GM12878 (cell line): Measurements from ENCODE around the gene UBE2M. TPM values are rescaled to one million over a fixed set of nuclear protein-coding genes. Genes with fewer than 3 reads are reported as not detected.

Source experiments
- CREM ChIP-seq: IDR thresholded peaks from 2 replicates; pipeline ENCODE4 v1.6.1; 2014; ENCODE audit warnings: antibody characterized with exemption, low read depth
- CTCF ChIP-seq, 3 experiments: IDR thresholded peaks in 2 of 3; conservative IDR thresholded peaks in 1 of 3; 2 replicates each; pipeline ENCODE4 v1.5.1; 2011; ENCODE audit warnings: low read depth in 3 of 3, low read length in 3 of 3, mild to moderate bottlenecking in 3 of 3, control low read depth in 2 of 3, moderate library complexity in 2 of 3, inconsistent platforms in 1 of 3, mixed read lengths in 1 of 3; ENCODE audit not compliant: control insufficient read depth in 2 of 3, insufficient read depth in 1 of 3; ENCODE audit errors: extremely low read depth in 1 of 3
- CUX1 ChIP-seq: IDR thresholded peaks from 2 replicates; pipeline ENCODE4 v1.6.1; 2012; ENCODE audit warnings: improper control_type of control experiment, low read depth, low read length; ENCODE audit not compliant: insufficient replicate concordance
- HDGF ChIP-seq: fragments of 450-650 bp; IDR thresholded peaks from 2 replicates; pipeline ENCODE4 v1.6.1; 2016; ENCODE audit warnings: antibody characterized with exemption
- KDM1A ChIP-seq: fragments of 200-600 bp; sonication (generic); IDR thresholded peaks from 2 replicates; pipeline ENCODE4 v1.6.1; 2016; ENCODE audit warnings: borderline replicate concordance
- PRDM15 ChIP-seq: fragments of 450-650 bp; formaldehyde crosslinking; IDR thresholded peaks from 2 replicates; pipeline ENCODE4 v1.4.0; 2020; ENCODE audit warnings: mild to moderate bottlenecking, moderate library complexity
- RELA ChIP-seq: fragments of 450-650 bp; IDR thresholded peaks from 2 replicates; pipeline ENCODE4 v1.8.0; 2014; ENCODE audit warnings: borderline replicate concordance; ENCODE audit not compliant: partially characterized antibody
- RFX5 ChIP-seq: IDR thresholded peaks from 2 replicates; pipeline ENCODE4 v1.6.1; 2011; ENCODE audit warnings: low read depth, low read length, improper control_type of control experiment
- STAT3 ChIP-seq: IDR thresholded peaks from 2 replicates; pipeline ENCODE4 v1.6.1; 2011; ENCODE audit warnings: low read depth, low read length, improper control_type of control experiment
- SUZ12 ChIP-seq: fragments of 200-600 bp; sonication (generic); IDR thresholded peaks from one replicate; pipeline ENCODE4 v1.6.1; 2018; ENCODE audit warnings: antibody characterized with exemption, mild to moderate bottlenecking; ENCODE audit not compliant: unreplicated experiment
- TCF7 ChIP-seq: IDR thresholded peaks from 2 replicates; pipeline ENCODE4 v1.6.1; 2014; ENCODE audit warnings: antibody characterized with exemption, borderline replicate concordance
- WRNIP1 ChIP-seq: IDR thresholded peaks from 2 replicates; pipeline ENCODE4 v1.6.1; 2011; ENCODE audit warnings: low read depth, low read length, improper control_type of control experiment, borderline replicate concordance
- ZNF622 ChIP-seq: fragments of 450-650 bp; IDR thresholded peaks from 2 replicates; pipeline ENCODE4 v1.6.1; 2017; ENCODE audit warnings: mild to moderate bottlenecking, inconsistent platforms
- ZSCAN29 ChIP-seq: fragments of 450-650 bp; IDR thresholded peaks from 2 replicates; pipeline ENCODE4 v1.6.1; 2017; ENCODE audit warnings: mild to moderate bottlenecking, moderate library complexity
- polyA plus RNA-seq, 11 experiments: library from polyadenylated mRNA; depleted of rRNA in 4 of 11; unstranded in 6 of 11; stranded (reverse) in 5 of 11; fragments of >200 nt; fragmentation: Nextera tagmentation in 4 of 11; fragmentation: Illumina TruSeq in 1 of 11; extraction: Ambion mirVana in 4 of 11; extraction: Trizol in 1 of 11; gene quantifications; 1 replicate in 1 of 11; 2 replicates in 10 of 11; pipeline versions ENCODE4 v1.2.1 to v1.2.3, GENCODE V29; 2011 to 2016; ENCODE audit warnings: inconsistent platforms in 2 of 11, missing spikeins in 2 of 11, low read depth in 1 of 11
- total RNA-seq, 4 experiments: library from RNA; depleted of rRNA in 3 of 4; stranded (reverse); fragments of >200 nt in 3 of 4; fragmentation: Illumina TruSeq in 1 of 4; extraction: Trizol in 1 of 4; gene quantifications; 2 replicates each; pipeline versions ENCODE4 v1.2.1 to v1.2.3, GENCODE V29; 2013 to 2021
- TF ChIP-seq, protein P1 (sequence below): IDR thresholded peaks from 2 replicates; pipeline ENCODE4 v1.6.1; 2011; ENCODE audit warnings: borderline replicate concordance, low read depth, mild to moderate bottlenecking, moderate library complexity, low read length; ENCODE audit not compliant: insufficient read depth, poor library complexity, severe bottlenecking
- TF ChIP-seq, protein P2 (sequence below): IDR thresholded peaks from 2 replicates; pipeline ENCODE4 v1.6.1; 2012; ENCODE audit warnings: low read depth, low read length, improper control_type of control experiment

The UBE2M gene
- total and polyA plus RNA-seq, 10 of the 15 experiments (the other 5 are each of a cell fraction or from before 2014, with no cell fraction given) = 1.4 to 105 (median 73.9) TPM

- TF ChIP-seq, protein P1, sequence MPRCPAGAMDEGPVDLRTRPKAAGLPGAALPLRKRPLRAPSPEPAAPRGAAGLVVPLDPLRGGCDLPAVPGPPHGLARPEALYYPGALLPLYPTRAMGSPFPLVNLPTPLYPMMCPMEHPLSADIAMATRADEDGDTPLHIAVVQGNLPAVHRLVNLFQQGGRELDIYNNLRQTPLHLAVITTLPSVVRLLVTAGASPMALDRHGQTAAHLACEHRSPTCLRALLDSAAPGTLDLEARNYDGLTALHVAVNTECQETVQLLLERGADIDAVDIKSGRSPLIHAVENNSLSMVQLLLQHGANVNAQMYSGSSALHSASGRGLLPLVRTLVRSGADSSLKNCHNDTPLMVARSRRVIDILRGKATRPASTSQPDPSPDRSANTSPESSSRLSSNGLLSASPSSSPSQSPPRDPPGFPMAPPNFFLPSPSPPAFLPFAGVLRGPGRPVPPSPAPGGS = no peak
- TF ChIP-seq STAT3 (no peak), PRDM15 (CRISPR knock-in tag) (no peak), CTCF (IDR thresholded peaks at IDR 0.05 in 2 of 3, conservative IDR thresholded peaks at IDR 0.05 in 1 of 3; ENCODE audit: control insufficient read depth in 2 of 3, extremely low read depth in 1 of 3, insufficient read depth in 1 of 3, low read depth in 3 of 3, low read length in 3 of 3) (peak in 2 of 3 experiments; percentile 58 to 65; a peak in 3 of 6 replicates), KDM1A (no peak), ZNF622 (no peak), CUX1 (no peak), RELA (no peak), WRNIP1 (no peak), SUZ12 (no peak), TCF7 (no peak), RFX5 (no peak), HDGF (no peak), CREM (no peak), ZSCAN29 (peak; percentile 60; the same call in 1 of the 2 replicates)
- TF ChIP-seq, protein P2, sequence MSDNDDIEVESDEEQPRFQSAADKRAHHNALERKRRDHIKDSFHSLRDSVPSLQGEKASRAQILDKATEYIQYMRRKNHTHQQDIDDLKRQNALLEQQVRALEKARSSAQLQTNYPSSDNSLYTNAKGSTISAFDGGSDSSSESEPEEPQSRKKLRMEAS = no peak
- TF ChIP-seq, all 136 proteins: peak for 9
Measured at GRCh38 chr19:58519087-58519354, 39.4 kb downstream of the UBE2M start (continued).
